ENCODE measurements around the gene SNED1. TPM values are rescaled to one million over a fixed set of nuclear protein-coding genes. Genes with fewer than 3 reads are reported as not detected.
A peak's percentile ranks its signal among the peaks of the same experiment; 100 is the strongest.

The SNED1 gene
- polyA plus RNA-seq, 1 donor (not counting 4 experiments of a cell fraction or from before 2014, with no cell fraction given) = 0.12 TPM

GRCh38 chr2:241062389-241063092 is 64.1 kb downstream of the SNED1 start:
- H3K27ac ChIP-seq (ENCODE audit: control insufficient read depth, insufficient read depth, low read length) = no peak overlapping the region
- dilution Hi-C loops (cut with MboI; ENCODE audit: extremely low pct_ligation_motif_present, low sequenced_read_pairs) = no loop called here
- no peak for FAIRE-seq

DNA sequence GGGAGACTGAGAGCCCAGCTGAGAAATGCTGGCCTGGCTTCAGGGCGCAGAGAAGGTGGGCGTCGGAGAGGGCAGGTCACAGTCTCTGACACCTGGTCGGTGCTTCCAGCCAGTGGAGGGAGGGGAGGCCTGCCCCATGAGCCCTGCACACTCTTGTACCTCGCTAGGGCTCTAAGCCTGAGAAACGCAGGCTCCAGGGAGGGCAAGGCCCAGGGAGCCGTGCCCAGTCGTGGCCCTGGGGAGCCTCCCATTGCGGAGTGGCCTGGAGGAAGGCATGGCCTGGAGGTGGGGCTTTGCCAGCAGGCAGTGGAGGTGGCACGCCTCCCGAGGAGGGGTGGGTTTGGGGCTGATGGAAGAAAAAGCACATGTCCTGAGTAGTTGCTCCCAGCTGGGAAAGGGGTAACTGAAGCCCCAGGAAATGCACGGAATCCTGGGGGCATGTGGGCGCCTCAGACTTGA is 64.7 kb downstream of the SNED1 start:
- no peaks in the 10 kb centered on the region for H3K27me3 ChIP-seq (ENCODE audit: control insufficient read depth, extremely low read depth, insufficient read depth, low read length)

More at GRCh38 chr2:241062389-241063092, 64.1 kb downstream of the SNED1 start:
- Histone ChIP-seq H3K27me3 (ENCODE audit: control insufficient read depth, extremely low read depth, insufficient read depth, low read length) (no peaks in the 10 kb centered on the region), H3K79me2 (ENCODE audit: control insufficient read depth, insufficient read depth, low read length) (no peaks in the 10 kb centered on the region), H3K9me1 (ENCODE audit: control insufficient read depth, extremely low read depth, insufficient read depth, low read length) (no peaks in the 10 kb centered on the region), H2AFZ (ENCODE audit: control insufficient read depth, low read length) (no peak overlapping the region), H3K4me2 (ENCODE audit: control insufficient read depth, extremely low read depth, insufficient read depth, low read depth, low read length) (peak overlapping the region; percentile 32), H3K9ac (ENCODE audit: control insufficient read depth, extremely low read depth, insufficient read depth, low read length) (no peak overlapping the region), H3K4me3 (ENCODE audit: control insufficient read depth in 2 of 3, extremely low read depth in 1 of 3, insufficient read depth in 2 of 3, low read depth in 1 of 3, low read length in 3 of 3) (no peak overlapping the region), H4K20me1 (ENCODE audit: control insufficient read depth, extremely low read depth, insufficient read depth, low read length) (no peaks in the 10 kb centered on the region), H3K9me3 (ENCODE audit: control insufficient read depth, low read depth, low read length) (no peaks in the 10 kb centered on the region), H3K4me1 (ENCODE audit: control insufficient read depth, extremely low read depth, insufficient read depth, low read length) (peaks cover 25% of the 10 kb centered on the region), H3K36me3 (ENCODE audit: control insufficient read depth in 2 of 2, extremely low read depth in 1 of 2, insufficient read depth in 2 of 2, low read length in 2 of 2) (no peaks in the 10 kb centered on the region)
- DNase-seq (ENCODE audit: low read depth, low spot score) = peak; percentile 15
- TF ChIP-seq CTCF (optimal IDR thresholded peaks at IDR 0.05 in 1 of 3, IDR thresholded peaks at IDR 0.05 in 1 of 3, conservative IDR thresholded peaks at IDR 0.05 in 1 of 3; ENCODE audit: extremely low read depth in 1 of 3, insufficient read depth in 2 of 3, low read length in 3 of 3) (no peak), EZH2 (IDR thresholded peaks at IDR 0.05; ENCODE audit: low read length) (no peak)

More for the DNA sequence above, 64.7 kb downstream of the SNED1 start:
- H3K9ac ChIP-seq (ENCODE audit: control insufficient read depth, extremely low read depth, insufficient read depth, low read length) = no peak overlapping the region
- peak overlapping the region in 1 of 3 experiments; percentile 36 for H3K4me3 ChIP-seq (ENCODE audit: control insufficient read depth in 2 of 3, extremely low read depth in 1 of 3, insufficient read depth in 2 of 3, low read depth in 1 of 3, low read length in 3 of 3)
- H2AFZ ChIP-seq (ENCODE audit: control insufficient read depth, low read length) = no peak overlapping the region
- no peaks in the 10 kb centered on the region for H3K36me3 ChIP-seq (ENCODE audit: control insufficient read depth in 2 of 2, extremely low read depth in 1 of 2, insufficient read depth in 2 of 2, low read length in 2 of 2)
- H3K4me1 ChIP-seq (ENCODE audit: control insufficient read depth, extremely low read depth, insufficient read depth, low read length) = peaks cover 25% of the 10 kb centered on the region
- H3K9me3 ChIP-seq (ENCODE audit: control insufficient read depth, low read depth, low read length) = no peaks in the 10 kb centered on the region
- no peaks in the 10 kb centered on the region for H3K9me1 ChIP-seq (ENCODE audit: control insufficient read depth, extremely low read depth, insufficient read depth, low read length)
- FAIRE-seq (no peak), DNase-seq (ENCODE audit: low read depth, low spot score) (no peak)
- H4K20me1 ChIP-seq (ENCODE audit: control insufficient read depth, extremely low read depth, insufficient read depth, low read length) = no peaks in the 10 kb centered on the region
- no peak overlapping the region for H3K4me2 ChIP-seq (ENCODE audit: control insufficient read depth, extremely low read depth, insufficient read depth, low read depth, low read length)
- no peaks in the 10 kb centered on the region for H3K79me2 ChIP-seq (ENCODE audit: control insufficient read depth, insufficient read depth, low read length)
- no peak overlapping the region for H3K27ac ChIP-seq (ENCODE audit: control insufficient read depth, insufficient read depth, low read length)
- TF ChIP-seq EZH2 (IDR thresholded peaks at IDR 0.05; ENCODE audit: low read length) = no peak
- TF ChIP-seq CTCF (optimal IDR thresholded peaks at IDR 0.05 in 1 of 3, IDR thresholded peaks at IDR 0.05 in 1 of 3, conservative IDR thresholded peaks at IDR 0.05 in 1 of 3; ENCODE audit: extremely low read depth in 1 of 3, insufficient read depth in 2 of 3, low read length in 3 of 3) = no peak
- dilution Hi-C loops (cut with MboI; ENCODE audit: extremely low pct_ligation_motif_present, low sequenced_read_pairs) = no loop called here
